K562 (cell line): ENCODE results near the gene RBM26. TPM values are rescaled to one million over a fixed set of nuclear protein-coding genes. Genes with fewer than 3 reads are reported as not detected.

Experiments used
- ATAC-seq: fragments of 200-7000 bp; cut with Tn5 transposase; 3 replicates; pipeline ENCODE4 v1.9.1; 2020; ENCODE audit warnings: moderate library complexity
- BruUV-seq: library from RNA; stranded (reverse); fragments of 400-500 nt; replicated peaks from 2 replicates; lab custom pipeline; 2021; lab: Mats Ljungman, UMichigan
- CTCF ChIA-PET: fragments of 300-600 bp; formaldehyde crosslinking; extraction: SDS; loops from one replicate; lab custom pipeline; 2021; ENCODE audit warnings: low intra/inter-chr PET ratio; lab: Yijun Ruan, JAX
- POLR2A ChIA-PET: fragments of 300-600, 350-650 bp; sonication (Branson Sonifier 250); formaldehyde crosslinking; extraction: SDS; loops from one replicate; lab custom pipeline; 2021; ENCODE audit warnings: antibody characterized with exemption, inconsistent platforms; lab: Yijun Ruan, JAX
- DNase-seq, 4 experiments: peaks; one replicate each; pipeline versions ENCODE4 v3.0.0 to v3.0.0-alpha.2; 2011 to 2018; ENCODE audit warnings: low spot score in 3 of 4, mixed read lengths in 3 of 4; ENCODE audit errors: extremely low read depth in 1 of 4
- FAIRE-seq: peaks from 2 replicates; lab custom pipeline; 2011; peaks lifted over from hg19 to GRCh38; lab: Jason Lieb, UNC
- H2AFZ ChIP-seq: 2 replicates; pipeline ENCODE4 v1.6.0; 2011; ENCODE audit warnings: low read depth, low read length, control low read depth, inconsistent platforms
- H3K27ac ChIP-seq: fragments of 200-600 bp; 3 replicates; pipeline ENCODE4 v1.8.0; 2011; ENCODE audit warnings: low read depth, mild to moderate bottlenecking, control low read depth, inconsistent platforms, low read length, moderate library complexity, mixed read lengths; ENCODE audit errors: extremely low read depth
- H3K27me3 ChIP-seq, 2 experiments: fragments of 300-600 bp in 1 of 2; 2 replicates in 1 of 2; 3 replicates in 1 of 2; pipeline versions ENCODE4 v1.6.0 to v1.8.0; 2011; ENCODE audit warnings: inconsistent platforms in 2 of 2, low read length in 2 of 2, mild to moderate bottlenecking in 1 of 2, mixed read lengths in 1 of 2, moderate library complexity in 1 of 2; ENCODE audit not compliant: control insufficient read depth in 2 of 2, insufficient read depth in 2 of 2
- H3K36me3 ChIP-seq: fragments of 300-600 bp; 3 replicates; pipeline ENCODE4 v1.8.0; 2011; ENCODE audit warnings: mild to moderate bottlenecking, low read length, inconsistent platforms; ENCODE audit not compliant: control insufficient read depth, insufficient read depth
- H3K4me1 ChIP-seq, 2 experiments: fragments of 200-600 bp in 1 of 2; replicated peaks in 1 of 2; 2 replicates in 1 of 2; 3 replicates in 1 of 2; pipeline versions ENCODE4 v1.5.1 to v1.8.0; 2011; ENCODE audit warnings: inconsistent platforms in 2 of 2, low read length in 2 of 2, mild to moderate bottlenecking in 1 of 2, mixed read lengths in 1 of 2, moderate library complexity in 1 of 2; ENCODE audit not compliant: control insufficient read depth in 2 of 2, insufficient read depth in 2 of 2
- H3K4me2 ChIP-seq: 2 replicates; pipeline ENCODE4 v1.6.1; 2011; ENCODE audit warnings: low read length, control low read depth, inconsistent platforms, mixed read lengths; ENCODE audit not compliant: insufficient read depth
- H3K4me3 ChIP-seq: fragments of 200-600 bp; sonication (generic), shearing (Covaris generic); 2 replicates; pipeline ENCODE4 v1.5.1; 2016; ENCODE audit warnings: control low read depth, inconsistent platforms
- H3K79me2 ChIP-seq: fragments of 200-600 bp; 3 replicates; pipeline ENCODE4 v1.8.0; 2011; ENCODE audit warnings: low read length, inconsistent platforms; ENCODE audit not compliant: control insufficient read depth, insufficient read depth
- H3K9ac ChIP-seq, 2 experiments: 2 replicates each; pipeline versions ENCODE4 v1.6.0 to v1.6.1; 2011; ENCODE audit warnings: low read depth in 2 of 2, low read length in 2 of 2, control low read depth in 1 of 2, inconsistent platforms in 1 of 2, mild to moderate bottlenecking in 1 of 2, mixed read lengths in 1 of 2; ENCODE audit not compliant: insufficient read depth in 1 of 2
- H3K9me1 ChIP-seq: one replicate; pipeline ENCODE4 v1.6.0; 2011; ENCODE audit warnings: inconsistent platforms, mild to moderate bottlenecking, low read length, moderate library complexity; ENCODE audit not compliant: control insufficient read depth, insufficient read depth
- H3K9me3 ChIP-seq: replicated peaks from 2 replicates; pipeline ENCODE4 v1.5.1; 2011; ENCODE audit warnings: low read depth, low read length, inconsistent platforms; ENCODE audit not compliant: control insufficient read depth, insufficient read depth
- H4K20me1 ChIP-seq: replicated peaks from 2 replicates; pipeline ENCODE4 v1.6.1; 2011; ENCODE audit warnings: low read length, inconsistent platforms, mixed read lengths; ENCODE audit not compliant: control insufficient read depth, insufficient read depth
- BDP1 ChIP-seq: IDR thresholded peaks from 3 replicates; pipeline ENCODE4 v1.6.1; 2011; ENCODE audit not compliant: insufficient read length, insufficient read depth
- CCNT2 ChIP-seq: IDR thresholded peaks from 2 replicates; pipeline ENCODE4 v1.6.1; 2011; ENCODE audit warnings: borderline replicate concordance, low read depth, mild to moderate bottlenecking, moderate library complexity, mixed read lengths, low read length; ENCODE audit not compliant: insufficient read length; ENCODE audit errors: extremely low read depth
- MCM7 ChIP-seq, 2 experiments: fragments of 450-650 bp; IDR thresholded peaks; 2 replicates each; pipeline ENCODE4 v1.6.1; 2016 to 2018
- POLR3G ChIP-seq: IDR thresholded peaks from 2 replicates; pipeline ENCODE4 v1.6.1; 2011; ENCODE audit not compliant: insufficient read length, insufficient replicate concordance; ENCODE audit errors: extremely low read depth
- RFX1 ChIP-seq: fragments of 450-650 bp; IDR thresholded peaks from 2 replicates; pipeline ENCODE4 v1.6.1; 2016; ENCODE audit warnings: mild to moderate bottlenecking, moderate library complexity
- U2AF1 ChIP-seq: fragments of 200-400 bp; formaldehyde crosslinking; optimal IDR thresholded peaks from 2 replicates; pipeline ENCODE3; 2017; ENCODE audit warnings: mild to moderate bottlenecking, low read depth, low read length, moderate library complexity
- ZBTB40 ChIP-seq, 2 experiments: fragments of 450-650 bp in 1 of 2; sonication (generic) in 1 of 2; formaldehyde crosslinking in 1 of 2; IDR thresholded peaks; 2 replicates each; pipeline versions ENCODE4 v1.7.1 to v1.9.0; 2016 to 2022; ENCODE audit warnings: inconsistent platforms in 1 of 2, mild to moderate bottlenecking in 1 of 2, missing genetic modification reagents in 1 of 2
- ZNF707 ChIP-seq: fragments of 250-450 bp; sonication (Bioruptor Pico); conservative IDR thresholded peaks from 2 replicates; pipeline ENCODE4 v1.8.0; 2022; ENCODE audit warnings: inconsistent platforms, mild to moderate bottlenecking, moderate library complexity
- WGBS: fragments of 100-300 bp; shearing (Covaris generic); methylation state at CpG from one replicate; pipeline ENCODE4 v1.1.6; 2016; ENCODE audit warnings: low coverage, mixed read lengths; ENCODE audit not compliant: insufficient coverage; ENCODE audit errors: missing lambda C conversion rate; 5-methylcytosine and 5-hydroxymethylcytosine counted together
- in situ Hi-C: fragments of 300-500 bp; cut with MboI; formaldehyde crosslinking; loops from 4 replicates; pipeline ENCODE4 v1.15.0; 2018; ENCODE audit warnings: inconsistent platforms, mixed read lengths
- intact Hi-C: fragments of 100-400 bp; cut with micrococcal nuclease; formaldehyde crosslinking; loops from 2 replicates; pipeline ENCODE4 v1.14.2; 2022
- polyA plus RNA-seq, 8 experiments: library from polyadenylated mRNA; depleted of rRNA in 4 of 8; stranded (reverse) in 5 of 8; unstranded in 3 of 8; fragments of >200 nt; fragmentation: Nextera tagmentation in 2 of 8; fragmentation: Illumina TruSeq in 1 of 8; extraction: Ambion mirVana in 2 of 8; extraction: Trizol in 1 of 8; gene quantifications; 2 replicates each; pipeline versions ENCODE4 v1.2.1 to v1.2.3, GENCODE V29; 2011 to 2014; ENCODE audit warnings: inconsistent platforms in 1 of 8, missing spikeins in 1 of 8
- total RNA-seq, 7 experiments: library from RNA; depleted of rRNA in 6 of 7; stranded (reverse); fragments of >200 nt in 6 of 7; fragmentation: Illumina TruSeq in 2 of 7; extraction: Trizol in 2 of 7; gene quantifications; 2 replicates each; pipeline versions ENCODE4 v1.2.1 to v1.2.3, GENCODE V29; 2011 to 2021; ENCODE audit warnings: low replicate concordance in 1 of 7

RBM26 gene
- total and polyA plus RNA-seq, 9 of the 15 experiments (the other 6 are each of a cell fraction or from before 2014, with no cell fraction given) = 10.0 to 42.4 (median 26.4) TPM

GRCh38 chr13:79306650-79307049 is 99.4 kb downstream of the RBM26 start:
- TF ChIP-seq U2AF1 (no peak), BDP1 (no peak), CCNT2 (no peak), POLR3G (no peak), RFX1 (no peak), ZNF707 (no peak)
- TF ChIP-seq, all 486 proteins: peak for 0
- Histone ChIP-seq H3K4me2 (no peak overlapping the region), H3K4me3 (no peak overlapping the region), H3K27ac (no peak overlapping the region), H3K9ac (no peak overlapping the region), H3K4me1 (no peaks in the 10 kb centered on the region; a peak in 1 of 5 replicates), H3K27me3 (no peaks in the 10 kb centered on the region), H2AFZ (no peak overlapping the region), H4K20me1 (no peaks in the 10 kb centered on the region; the same call in 1 of the 2 replicates), H3K9me1 (no peaks in the 10 kb centered on the region), H3K36me3 (no peaks in the 10 kb centered on the region), H3K79me2 (no peaks in the 10 kb centered on the region), H3K9me3 (no peaks in the 10 kb centered on the region)
- CTCF ChIA-PET = no interaction called here
- in situ Hi-C loops (no loop called here), intact Hi-C loops (no loop called here)
- BruUV-seq = no TSS peak
- ATAC-seq = no peak
- no peak for FAIRE-seq
- POLR2A ChIA-PET = no interaction called here
- 0% methylated on average over 1 of the region's 1 CpG for WGBS
- no peak for DNase-seq

- Histone ChIP-seq H3K79me2 (no peaks in the 10 kb centered on the region), H3K4me1 (no peaks in the 10 kb centered on the region), H3K9ac (no peak overlapping the region), H2AFZ (no peak overlapping the region), H3K4me3 (no peak overlapping the region), H3K27me3 (no peaks in the 10 kb centered on the region; a peak in 1 of 5 replicates), H3K9me3 (no peaks in the 10 kb centered on the region), H3K9me1 (no peaks in the 10 kb centered on the region), H3K27ac (no peak overlapping the region), H3K4me2 (no peak overlapping the region), H4K20me1 (no peaks in the 10 kb centered on the region), H3K36me3 (no peaks in the 10 kb centered on the region)
- 0% methylated on average over 2 of the region's 2 CpGs for WGBS
- BruUV-seq = no TSS peak
- intact Hi-C loops = no loop called here
- DNase-seq = no peak
- POLR2A ChIA-PET = no interaction called here
- FAIRE-seq = no peak
- in situ Hi-C loops = no loop called here
- ATAC-seq = no peak
- CTCF ChIA-PET = no interaction called here
- TF ChIP-seq MCM7 (IDR thresholded peaks at IDR 0.05) (no peak), ZBTB40 (IDR thresholded peaks at IDR 0.05) (no peak), ZBTB40 (CRISPR knock-in tag; IDR thresholded peaks at IDR 0.05) (no peak)
These were observed 108.9 kb downstream of the RBM26 start for GRCh38 chr13:79297128-79297527.
